Hippocampal formation (tissue), 2 donors: Measurements from ENCODE around the gene SNRPE.
A peak's percentile ranks its signal among the peaks of the same experiment; 100 is the strongest.
"Not testable (repeated sequence)": the region's sequence is repeated elsewhere in the genome, so short reads cannot be mapped to it uniquely, and the experiment has no call there.

Experiments
- DNase-seq, 2 donors: peaks; one replicate each; lab custom pipeline; 2025; lab: John Stamatoyannopoulos, UW

Gene SNRPE

DNA sequence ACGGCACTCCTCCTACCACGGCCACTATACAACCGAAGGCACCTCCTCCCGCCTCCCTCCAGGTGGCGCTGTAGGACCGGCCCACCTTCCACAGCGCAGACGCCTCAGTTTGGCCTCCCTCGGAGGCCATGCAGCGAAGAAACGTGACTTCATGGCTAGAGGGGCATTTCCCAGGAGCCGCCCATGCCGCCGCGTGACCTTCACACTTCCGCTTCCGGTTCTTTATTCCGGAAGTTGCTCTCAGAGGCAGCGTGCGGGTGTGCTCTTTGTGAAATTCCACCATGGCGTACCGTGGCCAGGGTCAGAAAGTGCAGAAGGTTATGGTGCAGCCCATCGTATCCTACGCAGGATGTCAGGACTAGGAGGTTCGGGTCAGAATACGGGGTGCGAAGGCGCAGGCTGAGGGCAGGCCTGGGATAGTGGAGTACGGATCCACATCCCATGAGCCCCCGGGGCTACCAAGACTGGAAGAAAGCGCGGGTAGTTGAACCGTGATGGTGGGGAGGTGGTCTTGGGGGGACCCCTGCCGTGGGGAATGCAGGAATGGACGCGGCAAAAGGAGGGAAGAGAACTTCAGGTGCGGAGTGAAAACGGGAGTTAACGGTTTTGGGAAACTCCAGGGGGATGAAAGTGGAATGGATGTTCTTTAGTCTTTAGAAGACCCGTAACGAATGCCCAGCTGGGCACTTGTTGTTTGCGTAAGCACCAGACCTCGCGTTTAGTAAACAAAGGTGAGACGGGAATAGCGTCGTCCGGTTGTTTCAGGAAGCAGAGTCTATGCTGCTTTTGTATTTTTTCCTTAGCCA, at the start of gene SNRPE:
TSS of gene SNRPE (plus strand) at position 221 of the 806 bp plus-strand sequence. CDS start at position 282, 61 bp downstream.
- peak; percentile 95 for DNase-seq

- DNase-seq: no peak
Observed at GRCh38 chr1:203813581-203814341, 47.6 kb upstream of the SNRPE start.

DNA sequence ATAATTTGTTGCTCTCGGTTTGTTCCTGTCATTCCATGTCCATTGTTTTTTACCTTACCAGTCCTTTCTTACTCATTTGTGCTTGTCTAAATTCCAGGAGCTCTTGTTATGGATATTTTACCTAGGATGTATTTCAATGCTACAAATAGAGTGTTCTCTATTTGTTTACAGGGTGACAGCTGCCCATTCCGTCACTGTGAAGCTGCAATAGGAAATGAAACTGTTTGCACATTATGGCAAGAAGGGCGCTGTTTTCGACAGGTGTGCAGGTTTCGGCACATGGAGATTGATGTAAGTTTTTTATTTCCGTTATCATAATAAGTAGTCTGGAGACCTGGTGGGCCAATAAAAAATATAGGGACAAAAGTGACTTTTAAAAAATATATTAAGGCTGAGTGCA, 43.0 kb upstream of the SNRPE start:
- no peak for DNase-seq

DNA sequence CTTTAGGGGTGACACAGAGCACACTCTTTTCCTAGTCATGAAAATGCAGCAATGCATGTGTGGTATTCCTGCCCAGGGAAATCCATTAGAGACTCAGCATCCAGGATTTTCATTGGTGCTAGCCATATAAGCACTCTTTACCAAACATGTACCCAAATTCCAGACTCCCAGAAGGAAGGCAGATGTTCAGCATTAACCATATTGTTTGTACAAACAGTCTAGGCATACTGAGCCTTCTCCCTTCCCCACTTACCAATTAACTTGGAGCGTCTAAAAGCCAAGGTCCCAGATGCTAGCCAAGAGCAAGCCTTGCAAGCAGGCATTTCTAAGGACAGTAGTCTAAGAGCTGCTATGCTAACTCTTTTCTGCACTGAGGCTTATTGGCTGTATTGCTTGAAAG, 38.1 kb upstream of the SNRPE start:
- no peak for DNase-seq

- DNase-seq: no peak
Observed at GRCh38 chr1:203826175-203826574, 35.2 kb upstream of the SNRPE start.

GRCh38 chr1:203828002-203828401, 33.4 kb upstream of the SNRPE start:
- no peak for DNase-seq

GRCh38 chr1:203828503-203828902, 32.9 kb upstream of the SNRPE start:
- no peak for DNase-seq

DNA sequence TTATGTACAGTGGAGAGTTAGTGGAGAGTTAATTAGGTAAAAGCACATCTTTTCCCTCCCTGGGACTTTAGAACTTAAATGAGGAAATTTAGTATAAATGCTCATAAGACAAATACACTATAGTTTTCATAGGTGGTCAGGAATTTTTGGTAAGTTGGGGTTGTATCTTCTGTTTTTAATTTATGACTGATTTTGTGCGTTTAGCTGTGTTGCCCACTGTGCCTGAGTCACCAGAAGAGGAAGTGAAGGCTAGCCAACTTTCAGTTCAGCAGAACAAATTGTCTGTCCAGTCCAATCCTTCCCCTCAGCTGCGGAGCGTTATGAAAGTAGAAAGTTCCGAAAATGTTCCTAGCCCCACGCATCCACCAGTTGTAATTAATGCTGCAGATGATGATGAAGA, 32.2 kb upstream of the SNRPE start:
- not testable (repeated sequence) for DNase-seq

- DNase-seq: no peak
Observed at GRCh38 chr1:203835476-203835875, 25.9 kb upstream of the SNRPE start.

- no peak for DNase-seq
Observed at GRCh38 chr1:203839081-203839480, 22.3 kb upstream of the SNRPE start.

- no peak for DNase-seq
Observed at GRCh38 chr1:203840208-203840808, 21.1 kb upstream of the SNRPE start.

- DNase-seq: no peak
Observed at GRCh38 chr1:203842559-203842876, 18.9 kb upstream of the SNRPE start.

DNA sequence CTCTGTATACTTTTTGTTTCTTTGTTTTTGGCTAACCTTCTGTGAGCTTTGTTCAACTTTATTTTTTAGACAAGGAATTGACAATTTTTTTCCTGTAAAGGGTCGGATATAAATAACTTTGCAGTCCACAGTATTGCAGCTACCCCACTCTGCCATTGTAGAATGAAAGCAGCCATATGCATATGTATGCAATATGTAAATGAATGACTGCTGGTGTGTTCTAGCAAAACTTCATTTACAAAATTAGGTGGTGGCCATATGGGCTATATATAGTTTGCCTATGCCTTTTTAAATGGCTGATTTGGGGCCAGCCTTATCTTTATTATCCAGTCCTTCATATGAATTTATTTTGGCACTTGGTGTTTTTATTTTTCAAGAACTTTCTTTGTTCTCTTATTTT, 18.0 kb upstream of the SNRPE start:
- no peak for DNase-seq

GRCh38 chr1:203853112-203853511, 8.3 kb upstream of the SNRPE start:
- DNase-seq: not testable (repeated sequence)

DNA sequence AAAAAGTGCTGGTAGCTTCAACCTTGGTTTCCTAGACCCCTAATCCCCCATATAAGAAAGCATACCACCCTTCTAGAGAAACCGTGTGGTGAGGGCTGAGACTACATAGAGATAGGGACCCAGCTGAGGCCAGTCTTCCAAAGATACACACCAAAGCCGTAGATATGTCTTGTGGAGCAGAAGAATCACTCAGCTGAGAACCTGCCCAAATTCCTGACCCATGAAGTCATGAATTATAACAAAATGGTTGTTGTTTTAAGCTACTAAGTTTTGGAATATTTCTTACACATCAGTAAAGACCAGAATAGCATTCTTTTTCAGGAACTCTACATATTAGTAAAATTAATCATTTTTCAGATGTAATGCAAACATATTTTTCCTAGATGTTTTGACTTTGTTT, 3.3 kb upstream of the SNRPE start:
- no peak for DNase-seq

GRCh38 chr1:203858975-203859374, 2.4 kb upstream of the SNRPE start:
- DNase-seq: no peak

DNA sequence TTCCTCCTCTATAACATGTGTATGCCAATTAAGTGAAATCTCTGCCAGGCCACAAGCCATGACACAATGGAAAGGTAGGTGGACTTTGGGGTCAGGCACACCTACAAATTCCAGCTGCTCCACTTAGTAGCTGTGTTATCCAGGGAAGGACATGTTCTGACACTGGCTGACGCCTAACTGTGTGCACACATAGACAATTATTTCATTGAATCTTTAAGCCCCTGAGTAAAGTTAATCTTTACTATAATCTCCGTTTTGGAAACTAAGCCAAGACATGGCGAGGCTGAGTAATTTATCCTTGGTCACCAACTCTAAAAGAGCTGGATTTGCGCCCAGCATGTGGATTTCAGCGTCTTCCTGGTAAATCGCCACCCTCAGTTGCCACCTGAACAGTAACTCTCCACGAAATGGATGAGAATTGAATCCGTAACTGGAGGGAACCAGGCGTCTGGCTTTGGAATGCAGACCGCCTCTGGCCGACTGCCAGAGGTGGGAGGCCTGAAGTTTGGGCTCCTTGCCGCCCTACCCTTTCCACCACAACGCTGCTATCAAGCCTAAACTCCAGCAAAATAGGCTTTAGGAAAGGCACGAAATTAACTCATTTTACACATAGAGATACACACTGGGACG, 888 bp upstream of the SNRPE start:
- DNase-seq: no peak

DNA sequence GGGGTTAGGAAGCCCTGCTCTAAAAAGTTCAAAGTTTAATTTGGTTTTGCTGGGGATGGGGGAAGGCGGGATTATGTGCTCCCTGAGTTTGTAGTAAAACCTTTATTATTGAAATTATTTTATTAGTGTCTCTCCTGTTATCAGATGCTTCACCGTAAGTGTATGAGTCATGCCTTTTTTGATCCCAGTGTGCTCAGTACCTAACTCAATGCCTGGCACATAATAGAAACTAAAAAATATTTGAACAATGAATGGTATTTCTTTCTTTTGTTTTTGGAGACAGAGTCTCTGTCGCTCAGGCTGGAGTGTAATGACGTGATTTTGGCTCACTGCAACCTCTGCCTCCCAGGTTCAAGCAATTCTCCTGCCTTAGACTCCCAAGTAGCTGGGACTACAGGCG, 6.4 kb downstream of the SNRPE start:
- DNase-seq: no peak

- no peak for DNase-seq
Observed at GRCh38 chr1:203870245-203870644, 8.8 kb downstream of the SNRPE start.

- peak; percentile 48 to 80 for DNase-seq
Observed at GRCh38 chr1:203871114-203871880, 9.9 kb downstream of the SNRPE start.

DNA sequence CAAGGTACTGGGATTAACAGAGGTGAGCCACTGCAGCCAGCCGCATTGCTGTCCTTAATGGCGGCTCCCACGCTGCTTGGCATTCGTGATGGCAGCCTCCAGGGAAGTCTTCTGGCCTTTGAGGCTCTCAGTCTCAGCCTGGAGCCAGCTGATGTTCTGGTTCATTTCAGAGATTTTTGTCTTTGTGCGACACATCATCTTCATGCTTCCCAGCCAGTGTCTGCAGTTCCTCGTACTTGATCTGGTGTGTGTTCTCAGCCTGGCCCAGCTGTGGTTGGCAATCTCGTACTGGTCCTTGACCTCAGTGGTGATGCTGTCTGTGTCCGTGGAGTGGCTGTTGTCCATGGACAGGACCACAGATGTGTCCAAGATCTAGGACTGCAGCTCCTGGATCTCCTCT, 11.7 kb downstream of the SNRPE start:
- no peak for DNase-seq

DNA sequence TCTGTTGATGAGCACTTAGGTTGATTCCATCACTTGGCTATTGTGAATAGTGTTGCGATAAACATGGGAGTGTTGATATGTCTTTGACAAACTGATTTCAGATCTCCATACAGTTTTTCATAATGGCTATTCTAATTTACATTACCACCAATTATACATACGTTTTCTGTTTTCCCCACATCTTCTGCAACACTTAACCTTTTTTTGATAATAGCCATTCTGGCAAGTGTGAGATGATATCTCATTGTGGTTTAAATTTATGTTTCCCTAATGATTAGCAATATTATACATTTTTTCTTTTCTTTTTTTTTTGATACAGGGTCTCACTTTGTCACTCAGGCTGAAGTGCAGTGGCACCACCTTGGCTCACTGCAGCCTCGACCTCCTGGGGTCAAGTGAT, 17.0 kb downstream of the SNRPE start:
- DNase-seq: no peak
